GM21528 (cell line): Measurements from ENCODE around the gene KRTAP10-6.
"Not testable (repeated sequence)": the region's sequence is repeated elsewhere in the genome, so short reads cannot be mapped to it uniquely, and the experiment has no call there.

ENCODE experiments used
- ATAC-seq: cut with Tn5 transposase; IDR thresholded peaks from one replicate; pipeline ENCODE4 v1.9.1; 2021; ENCODE audit warnings: mild to moderate bottlenecking, moderate library complexity; ENCODE audit not compliant: unreplicated experiment, low FRiP score

Gene KRTAP10-6

DNA sequence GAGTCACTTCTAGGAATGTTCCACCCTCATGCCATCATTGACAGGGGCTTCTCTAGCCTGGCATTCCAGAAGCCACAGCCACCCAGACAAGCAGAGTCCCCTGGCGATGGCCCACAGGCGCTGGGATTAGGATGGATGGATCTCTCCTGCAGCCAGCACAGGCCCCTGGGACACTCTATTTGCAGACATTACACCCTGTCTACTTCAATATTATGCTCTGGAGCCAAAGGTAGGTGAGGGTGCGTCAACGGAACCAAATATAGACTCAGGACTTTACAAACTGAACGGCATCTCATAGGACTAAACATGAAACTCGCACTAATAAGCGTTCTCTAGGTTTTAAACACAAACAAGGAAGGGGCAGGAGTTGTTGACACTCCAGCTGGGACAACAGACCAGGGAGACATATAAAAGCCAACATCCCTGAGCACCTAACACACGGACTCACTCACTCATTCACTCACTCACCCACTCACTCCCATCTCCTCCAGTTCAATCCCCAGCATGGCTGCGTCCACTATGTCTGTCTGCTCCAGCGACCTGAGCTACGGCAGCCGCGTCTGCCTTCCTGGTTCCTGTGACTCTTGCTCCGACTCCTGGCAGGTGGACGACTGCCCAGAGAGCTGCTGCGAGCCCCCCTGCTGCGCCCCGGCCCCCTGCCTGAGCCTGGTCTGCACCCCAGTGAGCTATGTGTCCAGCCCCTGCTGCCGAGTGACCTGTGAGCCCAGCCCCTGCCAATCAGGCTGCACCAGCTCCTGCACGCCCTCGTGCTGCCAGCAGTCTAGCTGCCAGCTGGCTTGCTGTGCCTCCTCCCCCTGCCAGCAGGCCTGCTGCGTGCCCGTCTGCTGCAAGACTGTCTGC is 8.0 kb upstream of the KRTAP10-6 start, which contains the start of gene KRTAP10-7:
KRTAP10-7 (plus strand) TSS at position 480 of the 861 bp plus-strand sequence; CDS start at position 505, 25 bp downstream.
- ATAC-seq, result not testable (repeated sequence)

DNA sequence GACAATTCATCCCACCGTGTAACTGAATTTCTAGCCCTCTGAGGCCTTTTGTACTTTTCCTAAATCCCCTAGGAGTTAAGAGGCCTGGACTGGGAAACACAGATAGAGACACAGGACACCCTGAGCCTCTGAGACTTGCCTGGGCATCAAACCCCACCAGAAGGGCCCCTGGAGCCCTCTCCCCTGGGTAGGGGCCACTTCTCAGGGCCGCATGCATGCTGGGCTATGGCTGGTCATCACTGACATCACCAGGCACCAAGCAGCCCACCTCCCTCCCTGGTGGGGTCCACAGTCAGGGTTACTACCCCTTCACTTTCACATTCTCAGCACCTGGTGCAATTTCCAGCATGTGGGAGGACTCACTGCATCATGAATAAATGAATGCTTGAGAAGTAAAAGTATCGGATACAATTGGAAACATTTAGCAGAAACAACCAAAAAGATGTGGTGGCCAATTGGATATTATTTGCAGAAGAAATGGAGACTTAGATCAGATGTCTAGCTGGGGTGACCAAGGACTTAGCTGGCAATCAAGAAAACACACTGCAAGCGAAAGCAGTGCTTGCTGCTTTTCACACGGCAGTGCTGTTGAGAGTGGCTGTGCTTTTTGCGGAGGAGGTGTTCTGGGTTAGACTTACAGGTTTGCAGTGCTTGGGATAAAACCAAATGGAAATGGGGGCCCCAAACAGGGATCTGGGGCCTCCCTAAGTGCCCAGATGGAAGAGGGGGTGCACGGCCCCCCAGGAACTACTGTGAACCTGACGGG is 7.1 kb upstream of the KRTAP10-6 start:
- no peak for ATAC-seq

DNA sequence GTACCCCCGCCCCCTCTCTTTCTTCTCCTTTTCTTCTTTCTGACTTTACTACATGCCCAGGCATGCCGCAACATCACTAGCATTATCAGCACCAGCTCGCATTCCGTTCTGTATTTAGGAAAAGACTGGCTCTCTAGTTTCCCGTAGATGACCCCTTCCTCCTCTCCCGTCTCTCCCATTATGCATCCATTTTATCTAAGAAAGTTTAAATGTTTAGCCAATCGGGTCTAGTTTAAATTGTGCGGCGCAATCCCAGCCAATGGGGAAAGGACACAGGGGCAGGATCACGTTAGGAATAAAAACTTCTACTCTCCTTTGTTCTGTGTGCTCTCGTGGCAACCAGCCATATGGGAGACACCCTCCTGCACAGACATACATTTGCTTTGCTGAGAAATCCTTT is 5.8 kb upstream of the KRTAP10-6 start:
- no peak for ATAC-seq

DNA sequence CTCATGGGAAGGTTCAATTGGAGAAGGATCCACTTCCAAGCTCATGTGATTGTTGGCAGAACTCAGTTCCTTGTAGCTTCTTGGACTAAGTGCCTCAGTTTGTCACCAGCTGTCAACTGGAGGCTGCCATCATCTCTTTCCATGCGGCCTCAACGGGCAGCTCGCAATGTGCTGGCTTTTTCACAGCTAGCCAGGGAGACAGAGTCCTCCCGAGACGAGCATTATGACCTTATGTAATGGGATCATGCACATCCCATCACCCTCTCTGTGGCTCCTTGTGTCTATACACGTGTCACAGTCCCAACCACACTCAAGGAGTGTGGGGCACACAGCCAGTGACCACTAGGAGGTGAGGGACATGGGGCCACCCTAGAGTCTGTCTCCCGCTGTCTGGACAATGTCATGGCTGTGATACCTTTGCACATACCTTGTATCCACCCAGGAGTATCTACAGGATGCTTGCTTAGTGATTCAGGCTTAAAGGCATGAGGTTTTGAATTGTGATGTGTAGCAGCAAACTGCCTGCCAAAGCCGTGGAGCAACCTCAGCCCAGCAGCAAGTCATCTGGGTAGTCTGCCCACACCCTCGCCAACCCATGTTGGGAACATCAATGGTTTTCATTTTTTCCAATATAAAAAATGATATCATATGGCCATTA is 3.9 kb upstream of the KRTAP10-6 start:
- ATAC-seq, result no peak

DNA sequence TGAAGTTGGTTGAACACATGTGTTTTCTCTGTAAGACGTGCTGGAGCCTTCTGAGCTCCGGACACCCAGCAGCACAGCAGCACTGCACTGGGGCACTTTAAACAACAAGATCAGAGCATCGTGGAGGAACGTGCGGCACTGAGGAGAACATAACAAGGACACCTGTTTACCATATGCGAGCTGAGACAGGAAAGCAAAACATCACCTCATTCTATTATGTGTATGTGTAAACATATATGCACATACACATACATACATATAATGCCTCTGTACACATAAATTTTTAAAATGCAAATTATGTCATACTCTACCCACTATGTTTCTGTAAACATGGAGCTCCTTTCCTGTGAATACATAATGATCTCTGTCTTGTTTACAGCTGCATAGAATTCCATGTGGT is 3.2 kb upstream of the KRTAP10-6 start:
- no peak for ATAC-seq

DNA sequence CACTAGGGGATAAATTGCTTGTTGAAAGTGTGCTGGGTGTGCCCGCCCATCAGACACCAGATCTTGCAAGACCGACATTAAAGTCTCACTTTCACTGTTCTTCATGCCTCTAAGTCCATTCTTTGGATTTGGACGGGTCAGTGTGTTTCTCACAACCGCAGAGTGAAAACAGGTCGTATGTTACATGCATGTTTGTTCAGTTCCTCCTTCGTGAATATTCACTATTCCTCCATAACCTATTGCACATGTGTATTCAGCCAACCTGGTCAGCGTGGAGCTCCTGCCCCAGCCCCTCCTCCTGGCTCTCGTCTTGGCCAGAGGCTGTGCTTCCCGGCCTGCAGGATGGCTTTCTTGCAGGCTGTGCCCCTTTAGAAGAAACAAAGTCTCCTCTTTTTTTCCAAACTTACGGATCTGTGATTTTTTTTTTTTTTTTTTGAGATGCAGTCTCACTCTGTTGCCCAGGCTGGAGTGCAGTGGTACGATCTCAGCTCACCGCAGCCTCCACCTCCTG is 2.2 kb upstream of the KRTAP10-6 start:
- no peak for ATAC-seq

DNA sequence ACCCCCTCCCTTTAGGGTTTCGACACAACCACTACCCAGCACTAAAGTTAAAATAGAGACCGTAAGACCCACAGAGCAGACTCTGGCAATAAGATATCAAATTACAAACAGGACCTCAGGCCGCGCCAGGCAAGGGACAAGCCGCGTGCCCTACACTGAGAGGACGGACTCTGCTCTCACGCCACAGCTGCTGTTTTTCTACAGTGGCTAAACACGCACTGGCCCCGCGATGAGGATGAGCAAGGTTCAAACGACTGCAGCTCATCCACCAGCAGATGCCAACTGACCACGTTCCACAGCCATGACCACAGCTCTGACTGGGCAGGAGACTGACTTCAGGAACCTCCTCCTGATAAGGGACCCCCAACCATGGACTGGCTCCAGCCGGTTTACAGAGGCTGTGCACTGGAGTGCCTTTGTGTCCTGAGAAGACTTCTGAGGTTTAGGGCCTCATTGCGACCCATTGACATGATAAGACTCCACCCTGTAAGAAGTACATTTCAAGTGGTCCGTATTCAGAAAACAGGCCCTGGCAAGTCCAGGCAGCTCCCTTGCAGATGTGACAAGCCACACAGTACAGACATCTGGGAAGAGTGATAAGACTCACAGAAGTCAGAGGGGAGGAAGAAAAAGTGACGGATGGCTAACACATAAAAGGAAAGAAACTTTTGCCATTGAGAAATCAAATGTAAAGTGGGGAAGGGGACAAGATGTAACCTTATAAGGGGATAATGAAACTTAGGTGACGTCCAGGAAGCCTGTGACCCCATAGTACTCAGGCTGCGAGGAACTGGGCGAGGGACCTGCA is 1.5 kb upstream of the KRTAP10-6 start:
- no peak for ATAC-seq

DNA sequence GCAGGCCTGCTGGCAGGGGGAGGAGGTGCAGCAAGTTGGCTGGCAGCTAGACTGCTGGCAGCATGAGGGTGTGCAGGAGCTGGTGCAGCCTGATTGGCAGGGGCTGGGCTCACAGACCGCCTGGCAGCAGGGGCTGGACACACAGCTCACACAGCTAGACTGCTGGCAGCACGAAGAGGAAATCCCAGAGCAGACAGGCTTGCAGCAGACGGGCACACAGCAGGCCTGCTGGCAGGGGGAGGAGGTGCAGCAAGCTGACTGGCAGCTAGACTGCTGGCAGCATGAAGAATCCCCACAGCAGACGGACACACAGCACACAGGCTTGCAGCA is 539 bp downstream of the KRTAP10-6 start:
- not testable (repeated sequence) for ATAC-seq

DNA sequence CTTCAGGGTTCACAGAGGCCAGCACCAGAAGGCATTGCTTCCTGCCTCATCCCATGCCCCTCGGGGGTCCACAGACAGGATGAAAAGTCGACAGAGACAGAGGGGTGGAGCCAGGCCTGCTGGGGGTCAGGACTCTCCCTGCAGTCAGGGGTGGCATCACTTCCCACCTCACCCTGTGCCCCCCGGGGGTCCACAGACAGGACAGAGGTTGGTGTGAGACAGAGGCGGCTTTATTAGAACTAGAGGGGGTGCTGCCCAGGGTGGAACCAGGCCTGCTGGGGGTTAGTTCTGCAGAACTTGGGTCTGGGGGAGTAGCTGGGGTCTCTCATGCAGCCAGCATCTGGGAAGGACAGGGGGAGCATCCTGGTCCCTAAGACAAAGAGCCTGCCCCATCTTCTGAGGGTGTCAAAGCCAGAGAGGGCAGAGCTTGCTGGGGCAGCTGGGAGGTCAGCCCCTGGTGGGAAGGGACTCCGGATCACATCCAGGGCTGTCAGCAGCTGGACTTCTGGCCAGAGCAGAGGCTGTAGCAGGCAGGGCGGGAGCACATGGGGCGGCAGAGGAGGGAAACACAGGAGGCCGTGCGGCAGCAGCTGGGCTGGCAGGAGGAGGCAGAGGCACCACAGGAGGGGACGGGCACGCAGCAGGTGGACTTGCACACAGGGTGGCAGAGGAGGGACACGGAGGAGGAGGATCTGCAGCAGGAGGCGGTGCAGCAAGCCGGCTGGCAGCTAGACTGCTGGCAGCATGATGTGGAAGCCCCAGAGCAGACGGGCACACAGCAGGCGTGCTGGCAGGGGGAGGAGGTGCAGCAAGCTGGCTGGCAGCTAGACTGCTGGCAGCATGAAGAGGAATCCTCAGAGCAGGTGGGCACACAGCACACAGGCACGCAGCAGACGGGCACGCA is 1.2 kb downstream of the KRTAP10-6 start:
- ATAC-seq, result not testable (repeated sequence)

DNA sequence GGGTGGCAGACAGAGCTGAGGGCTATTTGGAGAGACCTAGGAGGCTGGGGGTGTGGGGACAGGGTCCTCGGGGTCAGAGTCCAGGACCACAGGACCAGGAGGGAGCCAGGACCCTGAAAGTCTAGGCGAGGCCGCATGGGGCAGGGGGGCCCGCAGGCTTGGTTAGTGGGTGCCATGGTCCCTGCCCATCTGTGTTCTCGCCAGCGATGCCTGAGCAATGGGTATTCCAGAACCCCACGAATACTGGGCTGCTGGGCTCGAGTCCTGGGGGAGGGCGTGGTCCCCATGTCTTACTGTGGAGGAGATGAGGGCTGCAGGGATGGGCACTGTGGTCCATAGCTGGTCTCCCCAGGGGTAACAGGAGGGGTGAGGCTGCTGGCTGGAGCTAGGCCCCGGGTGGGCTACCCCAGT is 2.0 kb downstream of the KRTAP10-6 start:
- ATAC-seq, result no peak

DNA sequence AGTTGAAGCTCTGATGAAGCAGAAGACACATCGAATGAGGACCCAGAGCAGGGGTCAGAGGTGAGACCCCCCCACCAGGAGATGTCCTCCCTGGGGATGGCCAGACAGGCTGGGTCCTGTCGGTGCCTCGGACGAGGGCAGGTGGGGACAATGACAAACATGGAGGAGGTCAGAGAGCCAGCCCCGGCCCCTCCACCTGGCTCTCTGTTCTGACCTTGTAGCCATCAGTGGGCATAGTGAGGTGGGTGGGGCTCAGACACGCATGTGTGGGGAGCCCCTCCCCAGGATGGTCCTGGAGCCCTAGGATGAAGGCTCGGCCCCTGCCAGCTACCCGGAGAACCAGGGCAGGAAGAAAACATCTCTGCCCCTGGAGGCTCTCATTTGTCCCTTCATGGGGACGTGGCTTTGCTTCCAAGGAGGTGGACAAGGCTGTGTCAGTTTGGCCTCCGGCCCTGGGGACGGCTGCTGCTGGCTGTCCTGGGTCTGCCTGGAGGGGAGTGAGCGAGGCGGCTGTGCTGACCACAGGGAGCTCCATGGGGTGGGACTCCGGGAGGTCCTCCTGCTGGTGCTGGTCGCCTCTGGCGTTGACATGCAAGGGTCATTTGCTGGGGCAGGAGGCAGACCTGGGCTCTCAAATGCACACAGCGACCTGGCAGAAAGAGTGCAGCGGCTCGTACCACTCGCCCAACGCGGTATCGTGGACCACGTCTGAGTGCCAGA is 2.6 kb downstream of the KRTAP10-6 start:
- no peak for ATAC-seq

DNA sequence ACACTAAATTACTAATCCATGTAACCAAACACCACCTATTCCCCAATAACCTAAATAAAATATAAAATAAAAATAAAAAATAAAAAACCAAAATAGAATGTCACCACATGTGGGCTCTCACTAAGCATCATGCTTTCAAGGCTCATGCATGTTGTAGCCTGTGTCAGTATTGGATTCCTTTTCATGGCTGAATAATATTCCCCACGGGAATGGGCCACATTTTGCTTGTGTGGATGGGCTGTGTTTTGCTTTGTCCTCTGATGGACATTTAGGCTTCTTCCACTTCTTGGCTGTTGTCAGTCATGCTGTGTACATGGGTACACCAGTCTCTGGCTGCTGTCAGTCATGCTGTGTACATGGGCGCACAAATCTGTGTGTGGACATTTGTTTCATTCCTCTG is 3.2 kb downstream of the KRTAP10-6 start:
- ATAC-seq, result no peak

DNA sequence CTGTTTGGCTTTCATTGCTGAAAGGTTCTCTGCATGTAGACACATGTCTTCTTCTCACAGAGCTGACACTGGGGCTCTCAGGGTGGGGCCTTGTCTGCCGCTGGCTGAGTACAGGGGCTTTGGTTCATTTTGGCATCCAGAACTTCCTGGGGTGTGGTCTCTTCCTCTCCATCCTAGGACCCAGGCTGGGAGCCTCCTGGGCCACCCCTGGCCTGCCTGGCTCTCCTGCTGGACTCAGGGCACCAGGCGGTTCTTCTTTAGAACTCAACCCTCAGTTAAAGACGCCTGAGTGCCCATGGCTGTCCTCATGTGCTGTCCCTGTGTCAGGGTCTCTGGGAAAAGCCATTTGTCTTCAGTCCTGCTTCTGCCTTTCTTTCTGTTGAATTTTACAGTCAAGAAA is 6.4 kb downstream of the KRTAP10-6 start:
- no peak for ATAC-seq

DNA sequence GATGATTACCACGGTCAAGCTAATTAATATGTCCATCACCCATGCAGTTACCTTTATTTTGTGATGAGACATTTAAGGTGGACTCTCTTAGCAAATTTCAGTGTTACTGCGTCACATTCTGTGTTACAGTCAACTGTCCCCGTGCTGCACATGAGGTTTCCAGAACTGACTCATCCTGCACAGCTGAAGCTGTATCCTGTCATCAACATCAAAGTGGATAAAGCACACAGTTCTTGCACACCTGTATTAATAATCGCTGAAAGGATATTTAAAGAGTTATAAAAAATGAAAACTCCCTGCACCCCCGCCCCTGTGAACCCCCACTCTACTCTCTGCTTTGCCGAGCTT is 8.5 kb downstream of the KRTAP10-6 start:
- no peak for ATAC-seq

DNA sequence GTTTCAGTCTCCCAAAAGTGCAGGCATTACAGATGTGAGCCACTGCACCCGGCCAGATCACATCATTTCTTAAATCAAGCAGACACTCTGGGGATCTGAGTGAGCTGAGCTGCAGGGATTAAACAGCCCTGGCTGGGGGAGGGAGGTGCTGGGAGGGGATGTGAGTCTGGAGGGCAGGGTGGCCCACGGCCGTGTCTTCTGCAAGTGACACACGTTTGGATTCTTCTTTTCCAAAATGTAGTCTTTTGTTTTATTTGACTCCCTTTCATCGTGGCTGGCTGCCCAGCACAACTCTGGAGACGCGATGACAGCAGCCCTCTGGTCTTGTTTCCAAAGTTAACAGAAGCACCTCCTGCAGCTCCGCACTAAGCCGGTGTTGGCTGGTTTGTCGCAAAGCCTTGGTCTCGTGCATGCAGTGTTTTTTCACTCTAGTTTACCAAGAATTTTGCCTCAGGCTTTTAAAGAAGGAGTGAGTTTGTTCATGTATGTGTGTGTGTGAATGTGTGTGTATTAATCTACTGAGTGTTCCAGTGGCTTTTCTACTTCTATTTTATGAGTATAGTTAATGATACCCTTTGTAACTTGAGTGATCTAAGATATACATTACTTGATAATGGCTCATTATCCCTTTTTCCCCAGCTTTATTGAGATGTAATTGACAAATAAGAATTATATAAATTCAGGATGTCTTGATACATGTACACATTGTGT is 9.1 kb downstream of the KRTAP10-6 start:
- ATAC-seq, result no peak

DNA sequence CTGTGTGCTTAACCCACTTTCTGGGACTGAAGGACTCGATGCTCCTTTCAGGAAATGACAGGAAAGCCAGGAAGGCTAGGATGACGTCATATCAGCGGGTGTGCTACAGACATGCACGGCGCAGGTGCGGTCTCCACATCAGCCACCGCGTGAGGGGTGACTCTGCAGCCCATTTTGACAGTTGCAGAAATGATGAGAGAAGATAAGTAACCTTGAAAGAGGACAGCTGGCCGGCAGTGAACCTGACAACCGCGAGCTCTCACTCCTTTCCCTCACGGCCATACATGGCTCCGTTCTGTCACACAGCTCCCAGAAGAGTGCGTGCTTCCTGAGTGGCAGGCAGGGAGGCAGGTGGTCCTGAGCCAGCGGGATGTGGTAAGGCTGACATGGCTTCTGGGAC is 10.2 kb downstream of the KRTAP10-6 start:
- no peak for ATAC-seq

DNA sequence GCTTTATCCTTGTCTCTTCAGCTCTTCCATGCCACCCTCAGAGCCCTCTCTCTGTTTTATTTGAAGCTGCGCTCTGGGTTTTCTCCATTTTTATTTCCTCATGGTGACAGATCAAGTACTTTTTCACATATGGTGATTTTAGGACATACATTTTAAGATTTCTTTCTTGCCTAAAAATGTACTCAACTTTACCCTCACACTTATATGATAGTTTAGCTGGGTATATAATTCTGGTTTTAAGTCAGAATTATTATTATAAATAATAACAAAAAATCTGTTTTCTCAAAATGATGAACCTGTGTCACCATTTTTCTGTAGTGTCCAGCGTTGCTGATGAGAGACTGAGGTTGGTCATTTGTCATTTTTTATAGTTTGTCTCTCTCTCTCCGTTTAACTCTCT is 11.1 kb downstream of the KRTAP10-6 start:
- ATAC-seq, result no peak

DNA sequence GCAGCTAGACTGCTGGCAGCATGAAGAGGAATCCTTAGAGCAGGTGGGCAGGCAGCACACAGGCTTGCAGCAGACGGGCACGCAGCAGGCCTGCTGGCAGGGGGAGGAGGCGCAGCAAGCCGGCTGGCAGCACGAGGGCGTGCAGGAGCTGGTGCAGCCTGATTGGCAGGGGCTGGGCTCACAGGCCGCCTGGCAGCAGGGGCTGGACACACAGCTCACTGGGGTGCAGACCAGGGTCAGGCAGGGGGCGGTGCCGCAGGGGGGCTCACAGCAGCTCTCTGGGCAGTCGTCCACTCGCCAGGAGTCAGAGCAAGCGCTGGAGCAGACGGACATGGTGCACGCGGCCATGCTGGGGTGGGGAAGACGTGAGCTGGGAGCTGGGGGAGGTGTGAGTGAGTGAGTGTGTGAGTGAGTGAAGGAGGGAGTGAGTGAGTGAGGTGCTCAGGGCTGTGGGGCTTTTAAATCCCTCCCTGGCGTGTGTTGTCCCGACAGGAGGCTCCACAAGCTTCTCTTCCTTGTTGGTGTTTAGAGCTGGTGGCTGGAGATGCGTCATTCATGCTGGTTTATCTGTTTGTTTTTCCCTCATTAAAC is 12.0 kb downstream of the KRTAP10-6 start, which contains the start of gene KRTAP10-5:
KRTAP10-5 (minus strand) TSS at position 374 of the 591 bp plus-strand sequence; CDS start at position 348, 26 bp downstream.
- not testable (repeated sequence) for ATAC-seq
